Muscle of leg (tissue), 11 donors: ENCODE results near the gene GRAMD4. TPM values are rescaled to one million over a fixed set of nuclear protein-coding genes. Genes with fewer than 3 reads are reported as not detected.

Experiments used
- DNase-seq: peaks from one replicate; pipeline ENCODE4 v3.0.0; 2013
- H3K27ac ChIP-seq: one replicate; pipeline ENCODE4 v1.5.1; 2013; ENCODE audit warnings: mild to moderate bottlenecking, low read length, control low read depth
- H3K27me3 ChIP-seq: one replicate; pipeline ENCODE4 v1.6.1; 2013; ENCODE audit warnings: low read length; ENCODE audit not compliant: control insufficient read depth, insufficient read depth
- H3K36me3 ChIP-seq: one replicate; pipeline ENCODE4 v1.6.1; 2013; ENCODE audit warnings: low read length; ENCODE audit not compliant: control insufficient read depth, insufficient read depth
- H3K4me1 ChIP-seq: one replicate; pipeline ENCODE4 v1.6.1; 2013; ENCODE audit warnings: low read length; ENCODE audit not compliant: control insufficient read depth, insufficient read depth
- H3K4me3 ChIP-seq: one replicate; pipeline ENCODE4 v1.5.1; 2013; ENCODE audit warnings: low read length, control low read depth
- H3K9me3 ChIP-seq: replicated peaks from 2 replicates; pipeline ENCODE4 v1.6.1; 2013; ENCODE audit warnings: low read depth, low read length; ENCODE audit not compliant: control insufficient read depth
- WGBS: methylation state at CpG from one replicate; pipeline ENCODE4 v1.1.5; 2013; ENCODE audit warnings: missing lambda C conversion rate; ENCODE audit not compliant: insufficient coverage; 5-methylcytosine and 5-hydroxymethylcytosine counted together
- polyA plus RNA-seq, 8 donors: library from polyadenylated mRNA; unstranded; fragments of 120-200 nt; gene quantifications; one replicate each; pipeline versions ENCODE4 v1.2.1 to v1.2.3, GENCODE V29; 2013; ENCODE audit warnings: inconsistent platforms in 1 of 8, low replicate concordance in 1 of 8; ENCODE audit not compliant: insufficient read length in 8 of 8, insufficient read depth in 1 of 8
- total RNA-seq: library from RNA; stranded (reverse); fragments of 120-200 nt; gene quantifications from one replicate; pipeline ENCODE4 v1.2.4, GENCODE V29; 2013

GRAMD4 gene
- total and polyA plus RNA-seq, 9 donors = 10.5 to 19.9 (median 14.0) TPM

GRCh38 chr22:46678785-46679700, 58.9 kb downstream of the GRAMD4 start:
- 79% methylated on average over 33 of the region's 44 CpGs for WGBS
- Histone ChIP-seq H3K4me3 (no peak overlapping the region), H3K36me3 (peaks cover 48% of the 10 kb centered on the region), H3K4me1 (peaks cover 16% of the 10 kb centered on the region), H3K27ac (no peak overlapping the region), H3K9me3 (no peaks in the 10 kb centered on the region), H3K27me3 (no peaks in the 10 kb centered on the region)
- no peak for DNase-seq

GRCh38 chr22:46679706-46680269, 59.6 kb downstream of the GRAMD4 start:
- Histone ChIP-seq H3K36me3 (peaks cover 47% of the 10 kb centered on the region), H3K27me3 (no peaks in the 10 kb centered on the region), H3K4me3 (no peak overlapping the region), H3K4me1 (peaks cover 16% of the 10 kb centered on the region), H3K9me3 (no peaks in the 10 kb centered on the region), H3K27ac (no peak overlapping the region)
- 69% methylated on average over 15 of the region's 16 CpGs for WGBS
- DNase-seq = no peak

- 85% methylated on average over 4 of the region's 7 CpGs for WGBS
- Histone ChIP-seq H3K4me1 (peaks cover 16% of the 10 kb centered on the region), H3K4me3 (no peak overlapping the region), H3K9me3 (no peaks in the 10 kb centered on the region), H3K27me3 (no peaks in the 10 kb centered on the region), H3K36me3 (peaks cover 47% of the 10 kb centered on the region), H3K27ac (no peak overlapping the region)
- DNase-seq = no peak
Measured at GRCh38 chr22:46681010-46681409, 60.8 kb downstream of the GRAMD4 start.

- no peaks in the 10 kb centered on the region for H3K27me3 ChIP-seq
- peaks cover 45% of the 10 kb centered on the region for H3K36me3 ChIP-seq
- no peak overlapping the region for H3K27ac ChIP-seq
- no peak overlapping the region for H3K4me3 ChIP-seq
- 78% methylated on average over 14 of the region's 19 CpGs for WGBS
- DNase-seq = no peak
- no peaks in the 10 kb centered on the region for H3K9me3 ChIP-seq
- peaks cover 22% of the 10 kb centered on the region for H3K4me1 ChIP-seq
Measured at GRCh38 chr22:46682011-46682731, 62.0 kb downstream of the GRAMD4 start.

- no peak for DNase-seq
- Histone ChIP-seq H3K4me1 (peaks cover 18% of the 10 kb centered on the region), H3K36me3 (peaks cover 50% of the 10 kb centered on the region), H3K9me3 (no peaks in the 10 kb centered on the region), H3K27ac (no peak overlapping the region), H3K4me3 (no peak overlapping the region), H3K27me3 (no peaks in the 10 kb centered on the region)
- 73% methylated on average over 8 of the region's 10 CpGs for WGBS
Measured at GRCh38 chr22:46684706-46685105, 64.5 kb downstream of the GRAMD4 start.

GRCh38 chr22:46686221-46687047, 66.2 kb downstream of the GRAMD4 start:
- H3K4me3 ChIP-seq = no peak overlapping the region
- H3K27me3 ChIP-seq = no peaks in the 10 kb centered on the region
- DNase-seq = no peak
- H3K4me1 ChIP-seq = peaks cover 15% of the 10 kb centered on the region
- H3K36me3 ChIP-seq = peaks cover 62% of the 10 kb centered on the region
- WGBS = 61% methylated on average over 24 of the region's 33 CpGs
- peak overlapping the region; percentile 47 for H3K27ac ChIP-seq
- no peaks in the 10 kb centered on the region for H3K9me3 ChIP-seq

- Histone ChIP-seq H3K36me3 (peaks cover 68% of the 10 kb centered on the region), H3K4me3 (no peak overlapping the region), H3K9me3 (no peaks in the 10 kb centered on the region), H3K27me3 (no peaks in the 10 kb centered on the region), H3K27ac (no peak overlapping the region), H3K4me1 (peaks cover 13% of the 10 kb centered on the region)
- DNase-seq = no peak
- WGBS = 66% methylated on average over 12 of the region's 15 CpGs
Measured at GRCh38 chr22:46687048-46687444, 66.9 kb downstream of the GRAMD4 start.

GRCh38 chr22:46687460-46687859, 67.3 kb downstream of the GRAMD4 start:
- DNase-seq = no peak
- WGBS = 83% methylated on average over 5 of the region's 15 CpGs
- H3K4me3 ChIP-seq = no peak overlapping the region
- H3K36me3 ChIP-seq = peaks cover 68% of the 10 kb centered on the region
- H3K9me3 ChIP-seq = no peaks in the 10 kb centered on the region
- peaks cover 12% of the 10 kb centered on the region for H3K4me1 ChIP-seq
- no peaks in the 10 kb centered on the region for H3K27me3 ChIP-seq
- H3K27ac ChIP-seq = no peak overlapping the region

- H3K9me3 ChIP-seq = no peaks in the 10 kb centered on the region
- no peaks in the 10 kb centered on the region for H3K27me3 ChIP-seq
- no peak overlapping the region for H3K27ac ChIP-seq
- 39% methylated on average over 8 of the region's 11 CpGs for WGBS
- peaks cover 76% of the 10 kb centered on the region for H3K36me3 ChIP-seq
- H3K4me3 ChIP-seq = no peak overlapping the region
- no peak for DNase-seq
- peaks cover 12% of the 10 kb centered on the region for H3K4me1 ChIP-seq
Measured at GRCh38 chr22:46688949-46689348, 68.8 kb downstream of the GRAMD4 start.
